SW 1271 (cell line): Measurements from ENCODE around the gene PLCG2.
"Not testable (repeated sequence)": the region's sequence is repeated elsewhere in the genome, so short reads cannot be mapped to it uniquely, and the experiment has no call there.

Experiments used
- DNase-seq, 2 experiments: peaks; one replicate each; lab custom pipeline; 2025; lab: John Stamatoyannopoulos, UW

The PLCG2 gene

DNA sequence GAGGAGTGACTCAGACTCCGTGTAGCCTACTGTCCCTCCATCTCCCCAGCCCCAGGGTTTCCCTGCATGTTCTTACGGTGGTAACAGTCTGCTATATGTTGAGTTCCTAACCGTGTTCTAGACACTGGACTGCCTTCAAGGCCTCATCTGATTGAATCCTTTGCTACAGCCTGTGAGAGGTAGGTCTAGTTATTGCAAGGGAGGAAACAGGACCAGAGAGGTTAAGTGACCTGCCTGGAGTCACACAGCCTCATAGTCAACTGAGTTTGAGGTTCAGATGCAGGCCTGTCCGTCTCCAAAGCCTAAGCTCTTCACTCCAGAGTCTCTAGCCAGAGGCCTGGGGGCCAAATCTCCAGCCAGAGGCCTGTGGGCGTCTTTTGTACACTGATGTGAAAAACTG lies 134.1 kb downstream of the PLCG2 start:
- no peak for DNase-seq

DNA sequence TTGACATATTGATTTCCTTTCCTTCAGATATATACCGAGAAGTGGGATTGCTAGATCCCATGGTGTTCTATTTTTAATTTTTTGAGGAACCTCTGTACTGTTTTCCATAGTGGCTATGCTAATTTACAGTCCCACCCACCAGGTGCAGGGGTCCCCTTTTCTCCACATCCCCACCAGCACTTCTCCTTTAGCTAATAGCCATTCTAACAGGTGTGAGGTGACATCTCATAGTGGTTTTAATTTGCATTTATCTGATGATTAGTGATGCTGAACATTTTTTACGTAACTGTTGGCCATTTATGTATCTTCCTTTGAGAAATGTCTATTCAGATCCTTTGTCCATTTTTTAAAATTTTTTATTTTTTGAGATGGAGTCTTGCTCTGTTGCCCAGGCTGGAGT lies 138.3 kb downstream of the PLCG2 start:
- no peak for DNase-seq

DNA sequence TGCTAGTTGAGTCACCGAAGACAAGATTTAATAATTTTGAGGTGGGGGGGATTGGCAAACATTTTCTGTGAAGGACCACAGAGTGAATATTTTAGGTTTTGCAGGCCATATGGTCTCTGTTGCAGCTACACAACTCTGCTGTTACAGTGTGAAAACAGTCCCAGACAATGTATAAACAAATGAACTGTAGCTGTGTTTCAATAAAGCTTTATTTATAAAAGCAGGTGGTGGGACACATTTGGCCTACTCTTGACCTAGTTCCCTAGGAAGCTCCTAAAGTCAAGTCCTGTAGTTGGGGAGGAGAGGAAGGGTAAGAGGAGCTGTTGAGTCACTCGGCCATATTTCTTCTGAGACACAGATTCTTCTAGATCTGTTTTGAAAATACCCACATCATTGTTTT lies 139.8 kb downstream of the PLCG2 start:
- no peak for DNase-seq

DNA sequence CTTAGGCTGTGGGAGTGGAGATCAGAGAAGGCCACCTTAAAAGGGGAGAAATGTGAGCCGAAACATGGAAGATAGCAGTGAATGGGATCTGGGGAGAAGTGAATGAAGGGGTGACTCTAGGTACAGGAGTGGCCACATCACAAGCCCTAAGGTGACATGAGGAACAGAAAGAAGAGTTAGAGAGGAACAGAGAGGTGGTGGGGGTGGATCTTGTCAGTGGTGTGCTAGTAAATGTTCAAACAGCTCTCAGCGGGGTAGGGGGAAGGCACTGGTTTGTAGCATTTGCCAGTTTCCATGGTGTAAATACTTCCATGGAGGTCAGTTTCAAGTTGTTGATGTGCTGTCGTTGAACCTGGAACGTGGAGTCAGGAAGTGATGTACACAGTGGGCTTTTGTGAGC lies 141.4 kb downstream of the PLCG2 start:
- DNase-seq, result no peak

DNA sequence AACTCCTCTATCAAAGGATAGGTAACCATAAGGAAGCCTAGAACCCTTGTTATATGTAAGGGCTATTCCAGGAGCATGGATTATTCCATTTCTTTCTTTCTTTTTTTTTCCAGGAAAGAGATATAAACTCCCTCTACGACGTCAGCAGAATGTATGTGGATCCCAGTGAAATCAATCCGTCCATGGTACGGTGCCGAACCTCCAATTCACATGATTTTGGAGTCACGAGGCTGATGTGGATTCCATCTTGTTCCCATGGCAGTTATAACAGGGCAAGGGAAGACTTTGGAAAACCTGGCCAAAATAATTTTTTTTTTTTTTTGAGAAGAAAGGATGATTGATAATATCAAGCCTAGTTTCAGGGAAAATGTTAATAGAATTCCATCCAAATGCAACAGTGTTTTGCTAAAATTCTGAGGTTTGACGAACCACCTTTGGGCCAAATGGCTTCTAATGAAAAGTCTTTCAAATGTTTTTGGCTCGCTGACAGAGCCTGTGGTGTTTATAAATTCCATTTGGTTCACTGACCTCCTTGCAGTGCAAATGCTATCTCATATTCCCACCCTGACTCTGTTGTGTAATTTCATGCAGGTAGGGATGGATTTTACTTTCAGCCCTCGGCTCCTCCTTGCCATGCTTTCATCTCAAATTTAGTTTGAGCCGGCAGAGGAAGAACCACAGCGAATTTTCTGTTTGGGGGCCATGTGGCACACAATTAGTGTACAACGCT lies 142.2 kb downstream of the PLCG2 start:
- DNase-seq, result no peak

DNA sequence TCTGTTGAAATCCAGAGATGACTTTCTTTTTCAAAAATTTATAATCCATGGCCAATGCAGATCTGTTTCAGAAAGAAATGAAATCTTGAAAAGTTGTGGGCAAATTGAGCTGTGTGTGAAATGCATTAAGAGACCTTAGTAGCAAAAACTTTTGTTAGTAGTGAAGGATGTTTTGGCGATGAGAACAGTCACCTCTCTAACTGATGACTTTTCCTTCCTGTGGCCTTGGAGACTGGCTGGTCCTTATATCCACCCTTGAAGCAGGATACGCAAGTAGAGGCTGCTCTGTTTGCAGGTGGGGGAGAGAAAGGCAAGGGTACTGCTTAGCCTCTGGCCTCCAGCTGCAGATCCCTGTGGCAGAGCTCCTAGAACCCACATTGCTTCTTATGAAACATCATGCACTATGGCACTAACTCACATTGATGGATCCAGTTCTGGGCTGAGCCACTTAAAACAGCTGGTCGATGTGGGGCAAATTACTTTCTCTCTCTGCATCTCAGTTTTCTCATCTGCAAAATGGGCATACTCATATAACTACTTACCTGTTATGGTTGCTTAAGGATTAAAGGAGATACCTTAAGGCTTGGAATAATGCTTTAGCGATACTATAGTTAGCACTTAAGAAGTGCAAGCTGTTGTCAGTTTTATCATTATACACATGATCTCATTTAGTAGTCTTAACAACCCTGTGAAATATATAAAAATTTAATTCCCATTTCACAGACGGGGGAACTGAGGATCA lies 142.9 kb downstream of the PLCG2 start:
- DNase-seq, result no peak

DNA sequence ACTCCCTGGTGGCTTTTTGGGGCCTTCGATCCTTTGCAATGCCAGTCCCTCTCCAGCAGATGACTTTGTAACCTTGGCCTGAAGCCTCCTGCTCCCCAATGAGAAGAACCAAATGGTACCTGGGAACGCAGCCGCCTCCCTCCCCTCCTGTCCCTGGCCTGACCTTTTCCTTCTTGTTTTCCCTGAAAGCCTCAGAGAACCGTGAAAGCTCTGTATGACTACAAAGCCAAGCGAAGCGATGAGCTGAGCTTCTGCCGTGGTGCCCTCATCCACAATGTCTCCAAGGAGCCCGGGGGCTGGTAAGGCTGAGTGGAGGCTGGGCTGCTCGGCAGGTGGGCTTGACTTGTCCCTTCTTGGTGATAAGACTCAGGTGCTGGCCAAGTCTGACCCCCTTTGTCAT lies 144.2 kb downstream of the PLCG2 start:
- no peak for DNase-seq

DNA sequence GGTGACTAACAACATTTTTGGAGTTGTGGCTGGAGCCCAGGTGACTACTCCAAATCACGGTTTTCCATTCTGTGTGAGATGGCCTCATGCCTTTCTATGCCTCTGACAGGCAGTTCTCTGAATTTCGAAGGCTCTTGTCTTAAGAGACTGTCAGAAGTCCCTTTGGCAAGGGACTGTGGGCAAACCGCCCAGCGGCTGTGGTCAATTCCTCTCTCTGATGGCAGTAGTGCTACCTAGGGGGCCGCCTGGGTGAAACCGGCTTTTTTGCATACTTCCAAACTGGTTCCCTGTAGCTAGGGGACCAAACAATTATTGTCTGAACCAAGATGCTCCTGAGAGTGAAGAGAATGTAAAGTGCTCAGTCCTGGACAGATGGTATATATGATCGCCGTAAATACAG lies 145.9 kb downstream of the PLCG2 start:
- no peak for DNase-seq

DNA sequence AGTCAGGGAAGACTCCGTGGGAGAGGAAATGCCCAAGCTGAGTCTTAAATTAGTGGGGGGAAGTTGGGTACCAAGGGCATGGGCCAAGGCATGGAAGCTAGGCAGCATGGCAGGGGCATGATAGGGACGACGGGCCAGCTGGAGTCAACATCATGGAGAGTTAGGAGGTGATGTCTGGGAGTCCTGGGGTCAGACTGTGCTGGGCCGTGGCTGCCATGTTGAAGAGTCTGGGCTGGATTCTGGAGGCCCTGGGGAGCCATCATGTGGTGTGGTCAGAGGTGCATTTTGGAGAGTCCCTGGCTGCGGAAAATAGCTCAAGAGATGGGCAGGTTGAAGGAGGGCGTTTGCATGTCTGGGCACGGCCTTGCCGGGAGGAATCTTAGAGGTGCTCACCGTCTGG lies 146.9 kb downstream of the PLCG2 start:
- DNase-seq, result no peak

DNA sequence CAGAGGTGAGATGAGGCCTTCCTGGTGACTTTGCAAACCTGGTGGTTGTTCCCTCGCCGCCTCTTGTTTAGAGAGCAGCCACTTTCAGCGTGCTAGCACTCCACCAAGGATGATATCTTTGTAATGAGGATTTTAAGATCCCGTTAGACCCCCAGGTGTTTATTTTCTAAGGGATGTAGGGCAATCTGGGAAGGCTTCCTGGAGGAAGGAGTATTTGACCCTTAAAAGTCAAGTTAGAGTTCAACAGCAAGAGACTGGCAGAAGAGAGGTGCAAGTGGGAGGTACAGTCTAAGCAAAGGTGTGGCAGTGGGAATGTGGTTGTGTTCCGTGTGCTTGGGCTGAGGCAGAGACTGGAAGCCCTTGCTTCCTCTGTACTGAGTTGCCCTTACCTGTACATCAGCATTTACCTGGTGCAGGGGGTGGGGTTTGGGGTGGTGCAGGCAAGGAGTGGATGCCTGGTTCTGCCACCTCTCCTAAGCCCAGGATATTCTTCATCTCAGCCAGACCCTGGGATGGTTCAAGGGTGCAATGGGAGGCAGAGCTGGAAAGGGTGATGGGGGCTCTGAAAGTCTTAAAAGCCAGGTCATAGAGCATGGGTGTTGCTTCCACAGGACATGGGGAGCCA lies 148.6 kb downstream of the PLCG2 start:
- DNase-seq, result no peak

DNA sequence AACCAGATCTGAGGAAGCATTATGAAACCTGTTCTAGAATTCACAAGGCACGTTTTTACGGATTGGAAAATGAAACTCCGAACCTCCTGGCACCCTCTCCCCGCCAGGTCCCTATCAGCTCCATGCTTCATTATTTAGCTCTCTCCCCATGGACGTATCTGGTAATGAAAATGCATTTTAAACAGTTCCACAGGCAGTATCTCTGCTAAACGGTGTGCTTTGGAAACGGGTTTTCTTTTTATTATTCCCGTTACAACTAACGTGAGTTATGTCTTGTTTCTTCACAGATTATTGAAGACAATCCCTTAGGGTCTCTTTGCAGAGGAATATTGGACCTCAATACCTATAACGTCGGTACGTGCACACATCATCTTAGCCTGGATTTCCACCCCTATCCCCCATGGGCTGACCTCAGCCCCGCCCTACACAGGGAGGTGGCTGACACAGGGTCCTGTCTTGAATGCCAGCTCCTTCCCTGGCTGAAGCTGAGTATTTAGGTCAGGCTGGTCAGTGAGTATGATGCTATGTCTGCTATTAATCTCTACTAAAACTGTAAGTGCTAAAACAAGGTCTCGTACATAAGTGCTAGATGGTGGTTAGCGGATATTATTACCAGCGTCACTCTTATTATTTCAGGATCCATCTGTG lies 149.3 kb downstream of the PLCG2 start:
- no peak for DNase-seq

DNA sequence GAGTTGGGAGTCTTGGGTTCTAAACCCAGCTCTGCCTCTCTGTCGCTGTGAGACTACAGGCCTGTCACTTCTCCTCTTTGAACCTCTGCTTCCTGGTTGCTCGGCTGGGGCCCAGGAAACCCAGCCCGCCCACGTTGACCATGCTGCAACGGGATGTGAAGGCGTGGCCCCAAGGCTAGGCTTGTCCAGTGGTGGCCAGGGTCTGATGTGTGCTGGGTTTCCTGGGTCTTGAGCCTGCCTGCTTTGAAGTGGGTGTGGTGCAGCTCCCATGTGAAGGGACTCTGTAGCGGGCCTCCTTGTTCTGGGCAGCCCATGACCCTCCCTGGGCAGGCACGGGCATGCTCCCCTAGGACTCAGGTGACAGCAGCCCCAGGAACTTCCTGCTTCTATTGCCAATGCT lies 149.9 kb downstream of the PLCG2 start:
- no peak for DNase-seq

DNA sequence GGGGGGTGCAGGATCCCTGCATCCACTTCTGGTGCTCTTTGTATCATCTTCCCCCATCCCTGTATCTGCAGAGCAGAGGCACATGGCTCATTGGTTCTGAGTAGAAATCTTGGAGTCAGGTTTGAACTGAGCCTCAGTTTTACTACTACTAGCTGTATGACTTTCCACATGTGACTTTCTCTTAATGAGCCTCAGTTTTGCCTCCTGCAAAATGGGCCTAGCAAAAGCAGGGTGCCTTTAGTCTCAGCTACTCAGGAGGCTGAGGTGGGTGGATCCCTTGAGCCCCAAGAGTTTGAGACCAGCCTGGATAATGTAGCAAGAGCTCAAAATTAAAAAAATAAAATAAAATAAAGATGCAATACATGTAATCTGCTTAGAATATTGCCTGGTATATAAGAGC lies 150.8 kb downstream of the PLCG2 start:
- no peak for DNase-seq

DNA sequence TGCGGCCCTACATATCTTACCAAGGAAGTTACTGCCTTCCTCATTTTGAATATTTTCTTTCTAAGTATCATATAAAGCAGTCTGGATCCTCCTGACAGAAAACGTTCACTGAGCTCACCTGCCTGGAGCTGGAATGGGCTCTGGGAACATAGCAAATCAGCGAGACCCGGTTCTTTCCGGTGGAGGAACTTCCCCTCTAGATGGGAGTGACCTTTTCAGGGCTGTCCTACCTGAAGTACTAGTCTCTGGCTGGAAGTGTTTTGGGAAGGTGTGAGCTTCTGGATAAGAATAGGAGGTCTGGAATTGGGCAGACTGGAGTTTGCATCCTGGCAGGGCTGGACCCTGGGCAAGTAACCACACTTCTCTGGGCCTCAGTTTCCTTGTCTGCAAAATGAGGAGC lies 152.8 kb downstream of the PLCG2 start:
- no peak for DNase-seq

DNA sequence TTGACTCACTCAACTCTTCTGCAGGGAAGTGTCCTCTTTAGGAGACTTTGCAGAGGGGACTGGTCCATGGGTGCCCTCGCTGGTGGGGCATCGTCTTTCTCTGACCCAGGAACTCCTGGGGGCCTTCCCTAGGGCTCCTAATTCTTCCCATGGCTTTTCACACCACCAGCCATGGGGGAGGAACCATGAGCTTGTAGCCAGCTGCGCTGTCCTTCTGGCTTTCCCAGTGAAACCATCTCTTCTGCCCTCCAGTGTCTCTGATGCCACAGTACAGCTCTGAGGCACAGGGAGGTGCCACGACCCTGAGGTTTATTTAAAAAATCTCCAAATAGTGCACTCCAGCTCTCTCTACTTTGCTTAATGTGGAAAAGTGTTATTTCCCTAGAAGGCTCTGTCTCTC lies 153.6 kb downstream of the PLCG2 start:
- DNase-seq, result no peak

DNA sequence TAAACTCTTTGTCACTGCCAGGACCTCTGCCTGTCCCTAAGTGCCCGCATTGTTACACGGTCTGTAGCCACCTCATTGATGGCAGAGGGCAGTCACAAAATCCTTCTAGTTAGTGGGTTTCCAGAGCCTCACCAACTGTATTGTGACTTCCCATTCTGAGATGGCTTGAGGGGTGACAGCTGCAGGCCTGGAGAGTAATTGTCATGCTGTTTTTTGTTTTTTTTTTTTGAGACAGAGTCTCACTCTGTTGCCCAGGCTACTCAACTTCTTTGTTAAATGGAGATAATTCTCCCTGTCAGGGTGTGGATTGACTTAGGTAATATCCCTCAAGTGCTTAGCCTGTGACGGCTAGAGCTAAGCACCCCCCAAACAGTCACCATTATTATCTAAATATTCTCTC lies 154.3 kb downstream of the PLCG2 start:
- no peak for DNase-seq

DNA sequence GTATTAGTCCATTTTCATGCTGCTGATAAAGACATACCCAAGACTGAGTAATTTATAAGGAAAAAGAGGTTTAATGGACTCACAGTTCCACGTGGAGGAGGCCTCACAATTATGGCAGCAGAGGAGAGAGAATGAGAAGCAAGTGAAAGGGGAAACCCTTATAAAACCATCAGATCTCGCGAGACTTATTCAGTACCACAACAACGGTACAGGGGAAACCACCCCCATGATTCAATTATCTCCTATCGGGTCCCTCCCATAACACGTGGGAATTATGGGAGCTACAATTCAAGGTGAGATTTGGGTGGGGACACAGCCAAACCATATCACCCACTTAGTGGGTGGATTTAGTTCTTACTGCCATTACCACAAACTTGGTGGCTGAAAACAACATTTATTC lies 155.6 kb downstream of the PLCG2 start:
- DNase-seq, result not testable (repeated sequence)

DNA sequence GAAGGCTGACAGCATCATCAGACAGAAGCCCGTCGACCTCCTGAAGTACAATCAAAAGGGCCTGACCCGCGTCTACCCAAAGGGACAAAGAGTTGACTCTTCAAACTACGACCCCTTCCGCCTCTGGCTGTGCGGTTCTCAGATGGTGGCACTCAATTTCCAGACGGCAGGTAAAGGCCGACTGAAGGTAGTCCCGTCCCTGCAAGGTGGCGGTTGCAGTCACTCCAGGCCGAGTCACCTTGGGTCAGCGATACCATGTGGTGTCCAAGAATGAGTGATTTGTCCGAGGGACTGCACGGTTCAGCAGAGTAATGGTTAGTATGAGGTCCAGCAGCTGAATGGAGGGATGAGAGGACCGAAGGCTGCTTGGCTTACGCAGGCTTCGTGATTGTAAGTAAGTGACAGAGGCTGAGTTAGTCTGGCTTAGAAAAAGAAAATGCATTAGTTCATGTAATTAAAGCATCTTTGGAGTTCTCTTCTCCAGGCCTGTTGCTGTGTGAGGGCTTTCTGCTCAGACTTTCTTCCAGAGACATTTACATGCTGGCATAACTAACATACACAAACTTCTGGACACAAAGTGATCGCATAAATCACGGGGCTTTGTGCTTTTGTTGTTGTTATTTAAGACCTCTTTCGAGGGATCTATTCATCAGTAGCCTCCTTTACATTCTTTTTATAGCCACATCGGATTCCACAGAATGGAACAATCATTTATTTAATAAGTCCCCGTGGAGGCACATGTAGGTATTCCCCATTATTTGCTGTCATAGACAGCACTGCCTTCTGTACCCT lies 157.3 kb downstream of the PLCG2 start:
- no peak for DNase-seq

DNA sequence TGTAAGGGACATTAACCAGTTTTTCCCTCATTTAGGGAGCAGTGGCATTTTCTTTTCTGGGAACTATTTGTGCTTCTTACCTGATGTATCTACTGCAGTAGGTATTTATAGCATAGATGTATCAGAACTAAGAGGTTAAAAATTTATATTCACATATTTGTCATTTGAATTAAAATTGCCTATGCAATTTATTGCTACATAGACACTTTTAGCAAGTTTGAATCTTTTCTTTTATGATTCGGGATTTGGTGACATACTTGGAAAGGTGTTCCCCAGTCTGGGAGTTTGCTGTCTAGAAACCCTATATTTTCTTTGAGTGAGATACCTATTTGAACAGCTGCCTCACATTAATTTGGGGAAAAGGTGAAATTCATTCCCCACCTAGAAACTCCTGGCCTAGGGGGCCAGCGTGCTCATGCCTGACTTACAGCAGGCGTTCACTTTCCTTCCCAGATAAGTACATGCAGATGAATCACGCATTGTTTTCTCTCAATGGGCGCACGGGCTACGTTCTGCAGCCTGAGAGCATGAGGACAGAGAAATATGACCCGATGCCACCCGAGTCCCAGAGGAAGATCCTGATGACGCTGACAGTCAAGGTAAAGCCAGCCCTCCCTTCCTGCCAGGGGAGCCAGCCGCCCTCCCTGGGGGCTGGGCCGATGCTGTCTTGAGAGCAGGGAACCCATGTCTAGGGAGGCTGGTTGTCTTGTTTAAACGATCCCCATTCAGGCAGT lies 158.4 kb downstream of the PLCG2 start:
- DNase-seq, result no peak

DNA sequence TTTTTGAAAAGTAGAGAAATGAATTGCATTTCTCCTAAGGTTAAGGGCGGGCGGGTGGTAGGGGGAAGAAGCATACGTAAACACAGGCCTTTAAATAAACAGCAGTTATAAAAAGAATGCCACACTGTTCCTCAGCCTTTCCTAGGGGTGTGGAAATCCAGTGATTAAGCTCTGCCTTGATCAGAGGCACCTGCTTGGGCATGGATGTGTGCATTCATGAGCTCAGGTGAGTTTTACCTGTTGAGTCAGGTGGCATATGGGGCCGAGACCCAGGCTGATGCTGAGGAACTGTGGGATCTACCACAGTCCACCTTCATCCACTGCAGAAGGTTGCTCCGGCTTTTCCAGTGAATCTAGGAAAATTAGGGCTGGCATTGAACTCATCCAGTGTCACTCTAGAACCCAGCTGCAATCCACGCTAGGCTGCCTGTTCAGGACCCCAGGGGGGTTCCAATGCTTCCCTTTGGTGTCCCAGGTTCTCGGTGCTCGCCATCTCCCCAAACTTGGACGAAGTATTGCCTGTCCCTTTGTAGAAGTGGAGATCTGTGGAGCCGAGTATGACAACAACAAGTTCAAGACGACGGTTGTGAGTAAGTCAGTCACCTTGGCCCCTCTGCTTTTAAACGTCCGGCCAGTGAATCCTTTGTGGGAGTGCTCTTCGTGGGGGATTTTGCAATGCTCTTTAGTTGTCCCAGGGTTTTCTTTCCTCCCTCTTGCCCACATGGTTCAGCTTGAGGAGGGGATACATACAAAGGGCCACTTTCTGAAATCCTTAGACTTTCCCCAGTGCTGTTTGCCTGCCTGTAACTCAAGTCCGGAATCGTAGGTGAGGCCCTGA lies 159.5 kb downstream of the PLCG2 start:
- no peak for DNase-seq
